B cell (primary cell): ENCODE data around the gene MRPL47. TPM values are rescaled to one million over a fixed set of nuclear protein-coding genes. Genes with fewer than 3 reads are reported as not detected.

ENCODE experiments used
- ATAC-seq: fragments of 200-7000 bp; cut with Tn5 transposase; one replicate; pipeline ENCODE4 v1.10.0; 2021; ENCODE audit warnings: low read depth, mild to moderate bottlenecking, moderate number of reproducible peaks, moderate library complexity
- CTCF ChIA-PET: fragments of 350-600 bp; sonication (Branson Sonifier 250); formaldehyde crosslinking; loops from one replicate; lab custom pipeline; 2021; ENCODE audit warnings: antibody characterized with exemption, inconsistent platforms; lab: Charles Lee
- POLR2A ChIA-PET: fragments of 350-600 bp; sonication (Branson Sonifier 250); formaldehyde crosslinking; loops from one replicate; lab custom pipeline; 2021; ENCODE audit warnings: antibody characterized with exemption; lab: Charles Lee
- DNase-seq: peaks from one replicate; pipeline ENCODE4 v3.0.0; 2013
- H2AFZ ChIP-seq: 2 replicates; pipeline ENCODE4 v1.6.1; 2012; ENCODE audit warnings: mild to moderate bottlenecking, low read depth, low read length; ENCODE audit not compliant: insufficient read depth, poor library complexity, severe bottlenecking
- H3K27ac ChIP-seq, 2 donors: 1 replicate in 1 of 2; 2 replicates in 1 of 2; pipeline ENCODE4 v1.5.1; 2012 to 2013; ENCODE audit warnings: low read length in 2 of 2, mild to moderate bottlenecking in 2 of 2, moderate library complexity in 1 of 2
- H3K27me3 ChIP-seq, 4 experiments: fragments of 200-600 bp in 1 of 4; sonication (generic) in 1 of 4; replicated peaks in 1 of 4; 1 replicate in 2 of 4; 2 replicates in 2 of 4; pipeline versions ENCODE4 v1.6.1 to v1.7.0; 2013 to 2016; ENCODE audit warnings: low read length in 3 of 4, mild to moderate bottlenecking in 2 of 4, mixed read lengths in 1 of 4, moderate library complexity in 1 of 4; ENCODE audit not compliant: insufficient read depth in 4 of 4, control insufficient read depth in 3 of 4; ENCODE audit errors: control extremely low read depth in 1 of 4
- H3K36me3 ChIP-seq, 2 experiments: replicated peaks in 1 of 2; 1 replicate in 1 of 2; 2 replicates in 1 of 2; pipeline versions ENCODE4 v1.6.1 to v1.7.1; 2013; ENCODE audit warnings: low read length in 1 of 2; ENCODE audit not compliant: insufficient read depth in 2 of 2, control insufficient read depth in 1 of 2; ENCODE audit errors: control extremely low read depth in 1 of 2, extremely low read depth in 1 of 2
- H3K4me1 ChIP-seq, 2 donors: fragments of 200-600 bp in 1 of 2; sonication (generic) in 1 of 2; 1 replicate in 1 of 2; 2 replicates in 1 of 2; pipeline versions ENCODE4 v1.5.1 to v1.6.1; 2013 to 2017; ENCODE audit warnings: low read length in 2 of 2; ENCODE audit not compliant: control insufficient read depth in 2 of 2, insufficient read depth in 2 of 2
- H3K4me2 ChIP-seq: replicated peaks from 2 replicates; pipeline ENCODE3; 2012; ENCODE audit warnings: mild to moderate bottlenecking, low read depth, low read length; ENCODE audit not compliant: poor library complexity, severe bottlenecking
- H3K4me3 ChIP-seq, 5 experiments: fragments of 200-600 bp in 1 of 5; sonication (generic) in 1 of 5; 1 replicate in 3 of 5; 2 replicates in 2 of 5; pipeline versions ENCODE4 v1.5.1 to v1.7.0; 2011 to 2016; ENCODE audit warnings: low read length in 4 of 5, mild to moderate bottlenecking in 4 of 5, low read depth in 2 of 5, control low read depth in 1 of 5, moderate library complexity in 1 of 5; ENCODE audit not compliant: insufficient read depth in 1 of 5; ENCODE audit errors: control extremely low read depth in 1 of 5, extremely low read depth in 1 of 5
- H3K79me2 ChIP-seq: fragments of 200-600 bp; sonication (generic); one replicate; pipeline ENCODE4 v1.6.0; 2016; ENCODE audit warnings: low read length; ENCODE audit not compliant: control insufficient read depth, insufficient read depth
- H3K9ac ChIP-seq: fragments of 200-600 bp; sonication (generic); 2 replicates; pipeline ENCODE4 v1.6.1; 2017; ENCODE audit warnings: mild to moderate bottlenecking, low read length, moderate library complexity
- H3K9me3 ChIP-seq, 3 donors: one replicate each; pipeline versions ENCODE4 v1.6.1 to v1.7.1; 2013; ENCODE audit warnings: low read length in 2 of 3; ENCODE audit not compliant: control insufficient read depth in 2 of 3, insufficient read depth in 1 of 3; ENCODE audit errors: control extremely low read depth in 1 of 3
- H4K20me1 ChIP-seq: 2 replicates; pipeline ENCODE4 v1.6.0; 2012; ENCODE audit warnings: mild to moderate bottlenecking, low read length; ENCODE audit not compliant: insufficient read depth, control insufficient read depth, poor library complexity, severe bottlenecking
- H3K27ac Mint-ChIP-seq: one replicate; pipeline ENCODE4 v1.8.0; 2021; ENCODE audit warnings: mixed read lengths
- H3K27me3 Mint-ChIP-seq: one replicate; pipeline ENCODE4 v1.8.0; 2021; ENCODE audit warnings: mixed read lengths
- H3K4me1 Mint-ChIP-seq: one replicate; pipeline ENCODE4 v1.8.0; 2021; ENCODE audit warnings: mixed read lengths
- H3K4me3 Mint-ChIP-seq: one replicate; pipeline ENCODE4 v1.8.0; 2021; ENCODE audit warnings: mixed read lengths
- H3K9me3 Mint-ChIP-seq: one replicate; pipeline ENCODE4 v1.8.0; 2022; ENCODE audit warnings: mixed read lengths; ENCODE audit not compliant: insufficient read depth
- EZH2 ChIP-seq: IDR thresholded peaks from 2 replicates; pipeline ENCODE4 v1.6.1; 2012; ENCODE audit warnings: borderline replicate concordance, low read depth, mild to moderate bottlenecking, moderate library complexity, low read length; ENCODE audit not compliant: insufficient read depth, poor library complexity, severe bottlenecking
- WGBS: methylation state at CpG from one replicate; pipeline ENCODE4 v1.1.5; 2013; ENCODE audit warnings: missing lambda C conversion rate; ENCODE audit not compliant: insufficient coverage; 5-methylcytosine and 5-hydroxymethylcytosine counted together
- intact Hi-C: fragments of 100-400 bp; cut with micrococcal nuclease; formaldehyde crosslinking; loops from one replicate; pipeline ENCODE4 v1.10.0; 2022
- polyA plus RNA-seq: library from polyadenylated mRNA; depleted of rRNA; stranded (reverse); fragments of >200 nt; gene quantifications from 2 replicates; pipeline ENCODE4 v1.2.3, GENCODE V29; 2012
- total RNA-seq, 2 donors: library from RNA; stranded (reverse); fragments of 120-200 nt in 1 of 2; gene quantifications; 1 replicate in 1 of 2; 2 replicates in 1 of 2; pipeline versions ENCODE4 v1.2.3 to v1.2.4, GENCODE V29; 2013 to 2022
- TF ChIP-seq, protein P1 (sequence below): fragments of 200-600 bp; IDR thresholded peaks from one replicate; pipeline ENCODE4 v1.8.0; 2022; ENCODE audit warnings: antibody characterized with exemption, mild to moderate bottlenecking

Gene MRPL47
- total and polyA plus RNA-seq, 2 donors (not counting 1 experiment from before 2014, with no cell fraction given), result 7.5 to 22.0 TPM

DNA sequence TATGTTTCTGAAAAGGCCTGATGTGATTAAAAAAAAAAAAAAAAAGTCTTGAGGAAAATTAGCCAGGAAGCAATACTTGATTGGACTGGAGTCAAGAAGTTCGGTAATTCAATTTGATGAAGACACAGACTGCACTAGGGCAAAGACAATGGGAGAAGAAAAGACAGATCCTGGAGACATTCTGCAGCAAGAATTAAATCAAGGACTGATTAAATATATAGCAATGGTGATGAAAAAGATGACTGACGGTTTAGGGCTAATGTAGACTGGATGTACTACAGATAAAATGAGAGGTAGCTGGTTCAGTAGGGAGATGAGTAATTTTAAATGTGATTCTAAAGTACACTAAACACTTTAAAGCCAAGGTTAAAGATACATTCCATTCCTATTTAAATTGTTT lies 13.8 kb downstream of the MRPL47 start:
- Histone ChIP-seq H3K9ac (no peak overlapping the region), H3K79me2 (no peaks in the 10 kb centered on the region), H3K4me1 (no peaks in the 10 kb centered on the region), H3K4me2 (no peak overlapping the region), H3K9me3 (no peaks in the 10 kb centered on the region), H3K4me3 (no peak overlapping the region), H3K27ac (no peak overlapping the region), H4K20me1 (no peaks in the 10 kb centered on the region), H3K27me3 (no peaks in the 10 kb centered on the region), H3K36me3 (peaks cover 8 to 80% of the 10 kb centered on the region in 2 experiments), H2AFZ (no peak overlapping the region)
- TF ChIP-seq EZH2, result no peak
- TF ChIP-seq, protein P1, sequence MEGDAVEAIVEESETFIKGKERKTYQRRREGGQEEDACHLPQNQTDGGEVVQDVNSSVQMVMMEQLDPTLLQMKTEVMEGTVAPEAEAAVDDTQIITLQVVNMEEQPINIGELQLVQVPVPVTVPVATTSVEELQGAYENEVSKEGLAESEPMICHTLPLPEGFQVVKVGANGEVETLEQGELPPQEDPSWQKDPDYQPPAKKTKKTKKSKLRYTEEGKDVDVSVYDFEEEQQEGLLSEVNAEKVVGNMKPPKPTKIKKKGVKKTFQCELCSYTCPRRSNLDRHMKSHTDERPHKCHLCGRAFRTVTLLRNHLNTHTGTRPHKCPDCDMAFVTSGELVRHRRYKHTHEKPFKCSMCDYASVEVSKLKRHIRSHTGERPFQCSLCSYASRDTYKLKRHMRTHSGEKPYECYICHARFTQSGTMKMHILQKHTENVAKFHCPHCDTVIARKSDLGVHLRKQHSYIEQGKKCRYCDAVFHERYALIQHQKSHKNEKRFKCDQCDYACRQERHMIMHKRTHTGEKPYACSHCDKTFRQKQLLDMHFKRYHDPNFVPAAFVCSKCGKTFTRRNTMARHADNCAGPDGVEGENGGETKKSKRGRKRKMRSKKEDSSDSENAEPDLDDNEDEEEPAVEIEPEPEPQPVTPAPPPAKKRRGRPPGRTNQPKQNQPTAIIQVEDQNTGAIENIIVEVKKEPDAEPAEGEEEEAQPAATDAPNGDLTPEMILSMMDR, result no peak
- ATAC-seq (no peak), DNase-seq (no peak)
- H3K4me3 Mint-ChIP-seq, result no peak overlapping the region
- no peaks in the 10 kb centered on the region for H3K4me1 Mint-ChIP-seq
- WGBS, result 100% methylated on average over 1 of the region's 2 CpGs
- no peaks in the 10 kb centered on the region for H3K27me3 Mint-ChIP-seq
- no peak overlapping the region for H3K27ac Mint-ChIP-seq
- ChIA-PET POLR2A (interaction anchor here (0.7 kb wide), 1 partner anchor 495 kb away, joined by 4 read pairs; no protein-coding TSS in a partner anchor), CTCF (interaction anchor here (1.8 kb wide), 1 partner anchor 14 kb away, joined by 5 read pairs; the partner anchor contains the start of genes MRPL47 and NDUFB5)
- intact Hi-C loops, result no loop called here
- H3K9me3 Mint-ChIP-seq, result no peaks in the 10 kb centered on the region

DNA sequence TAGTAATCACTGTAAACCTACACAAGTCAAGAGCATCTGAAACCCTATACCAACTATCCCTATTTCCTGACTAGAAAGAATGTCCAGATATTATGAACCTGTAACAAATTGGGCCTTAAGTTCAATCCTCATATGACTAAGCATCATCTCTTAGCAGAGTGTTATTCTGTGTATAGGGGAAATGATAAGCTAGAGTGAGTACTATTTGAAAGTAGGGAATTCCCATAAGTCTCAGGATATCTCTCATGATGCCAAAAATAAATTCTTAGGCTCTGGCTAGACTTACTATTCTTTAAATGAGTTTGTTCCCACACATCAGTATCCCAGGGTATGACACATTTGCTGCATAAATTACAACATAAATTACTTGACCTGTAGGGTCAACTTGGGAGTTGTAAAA lies 15.3 kb downstream of the MRPL47 start:
- POLR2A ChIA-PET, result no interaction called here
- H3K4me3 Mint-ChIP-seq, result no peak overlapping the region
- H3K27ac Mint-ChIP-seq, result no peak overlapping the region
- Histone ChIP-seq H3K4me1 (no peaks in the 10 kb centered on the region), H3K27ac (no peak overlapping the region), H4K20me1 (no peaks in the 10 kb centered on the region), H3K79me2 (no peaks in the 10 kb centered on the region), H3K36me3 (peaks cover 8 to 70% of the 10 kb centered on the region in 2 experiments), H3K4me2 (no peak overlapping the region), H3K4me3 (no peak overlapping the region), H3K27me3 (no peaks in the 10 kb centered on the region), H3K9ac (no peak overlapping the region), H2AFZ (no peak overlapping the region), H3K9me3 (no peaks in the 10 kb centered on the region)
- intact Hi-C loops, result no loop called here
- H3K27me3 Mint-ChIP-seq, result no peaks in the 10 kb centered on the region
- CTCF ChIA-PET, result no interaction called here
- ATAC-seq (no peak), DNase-seq (no peak)
- H3K4me1 Mint-ChIP-seq, result no peaks in the 10 kb centered on the region
- TF ChIP-seq, protein P1, result no peak
- TF ChIP-seq EZH2, result no peak
- H3K9me3 Mint-ChIP-seq, result no peaks in the 10 kb centered on the region
